LNCAP (cell line): ENCODE results near the gene RHOH.

Source experiments
- CTCF ChIP-seq: fragments of 450-650 bp; IDR thresholded peaks from 2 replicates; pipeline ENCODE4 v1.5.1; 2017; ENCODE audit warnings: mild to moderate bottlenecking

Gene RHOH

GRCh38 chr4:40180356-40180755 is 16.5 kb upstream of the RHOH start:
- no peak for TF ChIP-seq CTCF

GRCh38 chr4:40182001-40182400 is 14.8 kb upstream of the RHOH start:
- no peak for TF ChIP-seq CTCF

- no peak for TF ChIP-seq CTCF
These were observed 13.9 kb upstream of the RHOH start for GRCh38 chr4:40182954-40183353.

GRCh38 chr4:40183615-40184411 is 13.0 kb upstream of the RHOH start:
- no peak for TF ChIP-seq CTCF

- TF ChIP-seq CTCF: no peak
These were observed 10.8 kb upstream of the RHOH start for GRCh38 chr4:40185830-40186664.

GRCh38 chr4:40186665-40187014 is 10.2 kb upstream of the RHOH start:
- TF ChIP-seq CTCF: no peak

GRCh38 chr4:40187386-40187906 is 9.4 kb upstream of the RHOH start:
- TF ChIP-seq CTCF: no peak
